Measurements from ENCODE around the gene NT5DC1.

NT5DC1 gene

DNA sequence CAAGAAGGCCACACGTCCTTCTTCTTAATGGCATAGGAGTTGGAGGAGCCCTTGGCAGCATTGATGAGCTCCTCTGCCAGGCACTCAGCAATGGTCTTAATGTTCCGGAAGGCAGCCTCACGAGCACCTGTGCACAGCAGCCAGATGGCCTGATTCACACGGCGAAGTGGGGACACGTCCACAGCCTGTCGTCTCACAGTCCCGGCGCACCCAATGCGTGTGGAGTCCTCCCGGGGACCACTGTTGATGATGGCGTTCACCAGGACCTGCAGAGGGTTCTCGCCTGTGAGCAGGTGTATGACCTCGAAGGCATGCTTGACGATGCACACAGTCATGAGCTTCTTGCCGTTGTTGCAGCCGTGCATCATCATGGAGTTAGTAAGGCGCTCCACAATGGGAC lies 157.9 kb downstream of the NT5DC1 start:
- H3K36me3 ChIP-seq (ENCODE audit: control insufficient read depth in 2 of 2, insufficient read depth in 1 of 2, low read length in 2 of 2), result peaks cover 0 to 32% of the 10 kb centered on the region in 2 experiments; a peak in 1 of 3 replicates
- TF ChIP-seq, protein P1, sequence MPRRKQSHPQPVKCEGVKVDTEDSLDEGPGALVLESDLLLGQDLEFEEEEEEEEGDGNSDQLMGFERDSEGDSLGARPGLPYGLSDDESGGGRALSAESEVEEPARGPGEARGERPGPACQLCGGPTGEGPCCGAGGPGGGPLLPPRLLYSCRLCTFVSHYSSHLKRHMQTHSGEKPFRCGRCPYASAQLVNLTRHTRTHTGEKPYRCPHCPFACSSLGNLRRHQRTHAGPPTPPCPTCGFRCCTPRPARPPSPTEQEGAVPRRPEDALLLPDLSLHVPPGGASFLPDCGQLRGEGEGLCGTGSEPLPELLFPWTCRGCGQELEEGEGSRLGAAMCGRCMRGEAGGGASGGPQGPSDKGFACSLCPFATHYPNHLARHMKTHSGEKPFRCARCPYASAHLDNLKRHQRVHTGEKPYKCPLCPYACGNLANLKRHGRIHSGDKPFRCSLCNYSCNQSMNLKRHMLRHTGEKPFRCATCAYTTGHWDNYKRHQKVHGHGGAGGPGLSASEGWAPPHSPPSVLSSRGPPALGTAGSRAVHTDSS (tag by site-specific recombination; IDR thresholded peaks at IDR 0.05), result no peak
- TF ChIP-seq ZNF311 (tag by site-specific recombination; IDR thresholded peaks at IDR 0.05; ENCODE audit: borderline replicate concordance), result no peak
- no peak for TF ChIP-seq ZNF76 (tag by site-specific recombination; IDR thresholded peaks at IDR 0.05; ENCODE audit: borderline replicate concordance, low read depth)
- TF ChIP-seq SCRT1 (tag by site-specific recombination; IDR thresholded peaks at IDR 0.05; ENCODE audit: borderline replicate concordance), result no peak
- no peak for TF ChIP-seq ZNF785 (tag by site-specific recombination; IDR thresholded peaks at IDR 0.05)
- TF ChIP-seq, protein P2, sequence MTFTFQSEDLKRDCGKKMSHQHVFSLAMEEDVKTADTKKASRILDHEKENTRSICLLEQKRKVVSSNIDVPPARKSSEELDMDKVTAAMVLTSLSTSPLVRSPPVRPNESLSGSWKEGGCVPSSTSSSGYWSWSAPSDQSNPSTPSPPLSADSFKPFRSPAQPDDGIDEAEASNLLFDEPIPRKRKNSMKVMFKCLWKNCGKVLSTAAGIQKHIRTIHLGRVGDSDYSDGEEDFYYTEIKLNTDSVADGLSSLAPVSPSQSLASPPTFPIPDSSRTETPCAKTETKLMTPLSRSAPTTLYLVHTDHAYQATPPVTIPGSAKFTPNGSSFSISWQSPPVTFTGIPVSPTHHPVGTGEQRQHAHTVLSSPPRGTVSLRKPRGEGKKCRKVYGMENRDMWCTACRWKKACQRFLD (tag by site-specific recombination; IDR thresholded peaks at IDR 0.05), result no peak
- TF ChIP-seq KLF1 (tag by site-specific recombination; IDR thresholded peaks at IDR 0.05), result no peak
- POLR2A ChIA-PET, result interaction anchor here (0.5 to 0.6 kb wide), 2 partner anchors 81 to 1236 kb away, joined by 3 read pairs; no protein-coding TSS in a partner anchor
- H3K27ac ChIP-seq (ENCODE audit: extremely low read depth, low read depth, low read length), result no peak overlapping the region
- H3K9me3 ChIP-seq (ENCODE audit: control insufficient read depth, insufficient read depth, low read depth, low read length), result no peaks in the 10 kb centered on the region
- CTCF ChIA-PET, result interaction anchor here (0.6 to 3.5 kb wide), 5 partner anchors 10 to 1992 kb away, joined by 3 to 41 read pairs (median 4); no protein-coding TSS in a partner anchor
- H3K4me1 ChIP-seq (ENCODE audit: control insufficient read depth, insufficient read depth, low read length), result no peaks in the 10 kb centered on the region
- no peak overlapping the region for H3K4me3 ChIP-seq (ENCODE audit: low read depth, low read length)

DNA sequence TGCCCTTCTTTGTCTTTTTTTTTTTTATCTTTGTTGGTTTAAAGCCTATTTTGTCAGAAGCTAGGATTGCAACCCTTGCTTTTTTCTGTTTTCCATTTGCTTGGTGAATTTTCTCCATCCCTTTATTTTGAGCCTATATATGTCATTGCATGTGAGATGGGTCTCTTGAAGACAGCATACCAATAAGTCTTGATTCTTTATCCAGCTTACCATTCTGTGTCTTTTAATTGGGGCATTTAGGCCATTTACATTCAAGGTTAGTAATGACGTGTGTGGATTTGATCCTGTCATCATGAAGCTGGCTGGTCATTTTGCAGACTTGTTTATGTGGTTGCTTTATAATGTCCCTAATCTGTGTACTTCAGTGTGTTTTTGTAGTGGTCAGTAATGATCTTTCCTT lies 162.7 kb downstream of the NT5DC1 start:
- ChIA-PET POLR2A (no interaction called here), CTCF (interaction anchor here (1.7 kb wide), 1 partner anchor 24 kb away, joined by 6 read pairs; no protein-coding TSS in a partner anchor)
- Histone ChIP-seq H3K4me3 (ENCODE audit: low read depth, low read length) (no peak overlapping the region), H3K9me3 (ENCODE audit: control insufficient read depth, insufficient read depth, low read depth, low read length) (no peaks in the 10 kb centered on the region), H3K4me1 (ENCODE audit: control insufficient read depth, insufficient read depth, low read length) (no peaks in the 10 kb centered on the region), H3K36me3 (ENCODE audit: control insufficient read depth in 2 of 2, insufficient read depth in 1 of 2, low read length in 2 of 2) (peaks cover 0 to 68% of the 10 kb centered on the region in 2 experiments; a peak in 1 of 3 replicates), H3K27ac (ENCODE audit: extremely low read depth, low read depth, low read length) (no peak overlapping the region)
- TF ChIP-seq ZNF776 (tag by site-specific recombination; IDR thresholded peaks at IDR 0.05; ENCODE audit: borderline replicate concordance) (no peak), ZNF324 (tag by site-specific recombination; IDR thresholded peaks at IDR 0.05) (no peak), ZNF843 (tag by site-specific recombination; IDR thresholded peaks at IDR 0.05) (no peak), ZNF174 (tag by site-specific recombination; IDR thresholded peaks at IDR 0.05) (no peak), SALL2 (tag by site-specific recombination; IDR thresholded peaks at IDR 0.05; ENCODE audit: borderline replicate concordance) (no peak), ZFP3 (tag by site-specific recombination; IDR thresholded peaks at IDR 0.05; ENCODE audit: low read depth) (no peak), ZNF624 (tag by site-specific recombination; IDR thresholded peaks at IDR 0.05) (no peak), ZNF211 (tag by site-specific recombination; IDR thresholded peaks at IDR 0.05; ENCODE audit: low read depth) (no peak), BCL11A (tag by site-specific recombination; IDR thresholded peaks at IDR 0.05; ENCODE audit: low read depth) (no peak), ZNF48 (tag by site-specific recombination; IDR thresholded peaks at IDR 0.05) (no peak), ZBTB17 (tag by site-specific recombination; IDR thresholded peaks at IDR 0.05) (no peak), ZFP37 (tag by site-specific recombination; IDR thresholded peaks at IDR 0.05) (no peak)
- TF ChIP-seq, protein P3, sequence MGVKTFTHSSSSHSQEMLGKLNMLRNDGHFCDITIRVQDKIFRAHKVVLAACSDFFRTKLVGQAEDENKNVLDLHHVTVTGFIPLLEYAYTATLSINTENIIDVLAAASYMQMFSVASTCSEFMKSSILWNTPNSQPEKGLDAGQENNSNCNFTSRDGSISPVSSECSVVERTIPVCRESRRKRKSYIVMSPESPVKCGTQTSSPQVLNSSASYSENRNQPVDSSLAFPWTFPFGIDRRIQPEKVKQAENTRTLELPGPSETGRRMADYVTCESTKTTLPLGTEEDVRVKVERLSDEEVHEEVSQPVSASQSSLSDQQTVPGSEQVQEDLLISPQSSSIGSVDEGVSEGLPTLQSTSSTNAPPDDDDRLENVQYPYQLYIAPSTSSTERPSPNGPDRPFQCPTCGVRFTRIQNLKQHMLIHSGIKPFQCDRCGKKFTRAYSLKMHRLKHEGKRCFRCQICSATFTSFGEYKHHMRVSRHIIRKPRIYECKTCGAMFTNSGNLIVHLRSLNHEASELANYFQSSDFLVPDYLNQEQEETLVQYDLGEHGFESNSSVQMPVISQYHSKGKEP (tag by site-specific recombination; IDR thresholded peaks at IDR 0.05), result no peak
- TF ChIP-seq, protein P4, sequence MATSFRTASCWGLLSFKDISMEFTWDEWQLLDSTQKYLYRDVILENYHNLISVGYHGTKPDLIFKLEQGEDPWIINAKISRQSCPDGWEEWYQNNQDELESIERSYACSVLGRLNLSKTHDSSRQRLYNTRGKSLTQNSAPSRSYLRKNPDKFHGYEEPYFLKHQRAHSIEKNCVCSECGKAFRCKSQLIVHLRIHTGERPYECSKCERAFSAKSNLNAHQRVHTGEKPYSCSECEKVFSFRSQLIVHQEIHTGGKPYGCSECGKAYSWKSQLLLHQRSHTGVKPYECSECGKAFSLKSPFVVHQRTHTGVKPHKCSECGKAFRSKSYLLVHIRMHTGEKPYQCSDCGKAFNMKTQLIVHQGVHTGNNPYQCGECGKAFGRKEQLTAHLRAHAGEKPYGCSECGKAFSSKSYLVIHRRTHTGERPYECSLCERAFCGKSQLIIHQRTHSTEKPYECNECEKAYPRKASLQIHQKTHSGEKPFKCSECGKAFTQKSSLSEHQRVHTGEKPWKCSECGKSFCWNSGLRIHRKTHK (tag by site-specific recombination; IDR thresholded peaks at IDR 0.05), result no peak
- TF ChIP-seq, protein P5, sequence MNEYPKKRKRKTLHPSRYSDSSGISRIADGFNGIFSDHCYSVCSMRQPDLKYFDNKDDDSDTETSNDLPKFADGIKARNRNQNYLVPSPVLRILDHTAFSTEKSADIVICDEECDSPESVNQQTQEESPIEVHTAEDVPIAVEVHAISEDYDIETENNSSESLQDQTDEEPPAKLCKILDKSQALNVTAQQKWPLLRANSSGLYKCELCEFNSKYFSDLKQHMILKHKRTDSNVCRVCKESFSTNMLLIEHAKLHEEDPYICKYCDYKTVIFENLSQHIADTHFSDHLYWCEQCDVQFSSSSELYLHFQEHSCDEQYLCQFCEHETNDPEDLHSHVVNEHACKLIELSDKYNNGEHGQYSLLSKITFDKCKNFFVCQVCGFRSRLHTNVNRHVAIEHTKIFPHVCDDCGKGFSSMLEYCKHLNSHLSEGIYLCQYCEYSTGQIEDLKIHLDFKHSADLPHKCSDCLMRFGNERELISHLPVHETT (tag by site-specific recombination; IDR thresholded peaks at IDR 0.05), result no peak
- TF ChIP-seq, protein P6, sequence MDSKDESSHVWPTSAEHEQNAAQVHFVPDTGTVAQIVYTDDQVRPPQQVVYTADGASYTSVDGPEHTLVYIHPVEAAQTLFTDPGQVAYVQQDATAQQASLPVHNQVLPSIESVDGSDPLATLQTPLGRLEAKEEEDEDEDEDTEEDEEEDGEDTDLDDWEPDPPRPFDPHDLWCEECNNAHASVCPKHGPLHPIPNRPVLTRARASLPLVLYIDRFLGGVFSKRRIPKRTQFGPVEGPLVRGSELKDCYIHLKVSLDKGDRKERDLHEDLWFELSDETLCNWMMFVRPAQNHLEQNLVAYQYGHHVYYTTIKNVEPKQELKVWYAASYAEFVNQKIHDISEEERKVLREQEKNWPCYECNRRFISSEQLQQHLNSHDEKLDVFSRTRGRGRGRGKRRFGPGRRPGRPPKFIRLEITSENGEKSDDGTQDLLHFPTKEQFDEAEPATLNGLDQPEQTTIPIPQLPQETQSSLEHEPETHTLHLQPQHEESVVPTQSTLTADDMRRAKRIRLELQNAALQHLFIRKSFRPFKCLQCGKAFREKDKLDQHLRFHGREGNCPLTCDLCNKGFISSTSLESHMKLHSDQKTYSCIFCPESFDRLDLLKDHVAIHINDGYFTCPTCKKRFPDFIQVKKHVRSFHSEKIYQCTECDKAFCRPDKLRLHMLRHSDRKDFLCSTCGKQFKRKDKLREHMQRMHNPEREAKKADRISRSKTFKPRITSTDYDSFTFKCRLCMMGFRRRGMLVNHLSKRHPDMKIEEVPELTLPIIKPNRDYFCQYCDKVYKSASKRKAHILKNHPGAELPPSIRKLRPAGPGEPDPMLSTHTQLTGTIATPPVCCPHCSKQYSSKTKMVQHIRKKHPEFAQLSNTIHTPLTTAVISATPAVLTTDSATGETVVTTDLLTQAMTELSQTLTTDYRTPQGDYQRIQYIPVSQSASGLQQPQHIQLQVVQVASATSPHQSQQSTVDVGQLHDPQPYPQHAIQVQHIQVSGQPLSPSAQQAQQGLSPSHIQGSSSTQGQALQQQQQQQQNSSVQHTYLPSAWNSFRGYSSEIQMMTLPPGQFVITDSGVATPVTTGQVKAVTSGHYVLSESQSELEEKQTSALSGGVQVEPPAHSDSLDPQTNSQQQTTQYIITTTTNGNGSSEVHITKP (tag by site-specific recombination; IDR thresholded peaks at IDR 0.05), result no peak
